Embryonic facial prominence (tissue), 1 donor: ENCODE data around the gene TLR9.

Experiments
- DNase-seq: peaks from one replicate; pipeline ENCODE4 v3.0.0-alpha.2; 2016; ENCODE audit errors: extremely low spot score

The TLR9 gene

GRCh38 chr3:52217409-52217805 is 8.0 kb downstream of the TLR9 start:
- DNase-seq: no peak

DNA sequence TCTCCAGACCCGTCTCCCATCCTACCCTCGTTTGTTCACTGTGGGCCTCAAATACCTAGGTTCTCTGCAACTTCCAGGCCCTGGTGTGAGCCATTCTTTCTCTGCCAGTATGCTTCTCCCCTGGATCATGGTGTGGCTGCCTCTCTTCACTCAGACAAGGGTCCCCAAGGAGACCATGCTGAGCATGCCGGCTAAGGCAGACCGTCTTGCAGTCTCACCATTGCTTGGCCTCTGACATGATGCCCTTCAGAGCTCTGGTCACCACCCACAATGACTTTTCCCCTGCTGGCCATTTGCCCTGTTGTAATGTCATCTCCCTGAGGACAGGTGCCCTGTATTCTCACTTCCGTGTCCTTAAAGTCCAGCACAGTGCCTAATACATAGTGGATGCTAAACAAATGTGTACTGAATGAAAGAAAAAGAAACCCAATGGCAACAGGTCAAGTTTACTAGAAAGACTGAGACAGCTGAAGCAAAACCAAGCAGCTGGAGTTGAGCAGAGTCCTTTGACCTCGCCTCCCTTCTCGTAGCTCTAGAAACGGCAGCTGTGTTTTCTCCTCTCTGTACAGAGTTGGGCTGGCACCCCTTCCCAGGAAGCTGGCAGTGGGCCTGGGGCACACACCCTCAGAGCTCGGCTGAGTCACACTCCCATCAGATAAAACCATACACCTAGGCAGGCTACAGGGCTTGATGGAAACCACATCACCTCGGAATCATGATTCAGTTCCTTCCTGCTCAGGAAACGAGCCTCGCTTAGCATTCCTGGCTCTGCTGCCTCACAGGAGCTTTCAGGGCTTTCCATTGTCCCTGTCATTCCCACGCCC is 8.6 kb downstream of the TLR9 start:
- no peak for DNase-seq

- DNase-seq: no peak
Measured at GRCh38 chr3:52215351-52215750, 10.1 kb downstream of the TLR9 start.

DNA sequence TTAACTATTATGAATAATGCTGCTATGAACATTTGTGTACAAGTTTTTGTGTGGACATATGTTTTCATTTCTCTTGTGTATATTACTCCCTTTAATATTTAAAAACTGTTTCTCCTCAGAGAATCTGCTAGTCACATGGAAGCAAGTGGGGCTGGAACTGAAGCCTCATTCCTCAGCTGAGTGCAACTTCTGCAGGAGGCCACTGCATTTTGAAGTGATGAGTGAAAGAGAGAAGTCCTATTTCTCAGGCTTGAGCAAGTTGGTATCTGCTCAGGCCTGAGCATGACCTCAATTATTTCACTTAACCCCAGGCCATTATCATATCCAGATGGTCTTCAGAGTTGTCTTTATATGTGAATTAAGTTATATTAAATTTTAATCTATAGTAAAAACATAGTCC is 11.5 kb downstream of the TLR9 start:
- no peak for DNase-seq

- no peak for DNase-seq
Measured at GRCh38 chr3:52213005-52213404, 12.4 kb downstream of the TLR9 start.

- no peak for DNase-seq
Measured at GRCh38 chr3:52211268-52211891, 14.1 kb downstream of the TLR9 start.

- DNase-seq: no peak
Measured at GRCh38 chr3:52210550-52211046, 14.8 kb downstream of the TLR9 start.

GRCh38 chr3:52210037-52210436 is 15.4 kb downstream of the TLR9 start:
- DNase-seq: no peak

GRCh38 chr3:52208556-52208955 is 16.9 kb downstream of the TLR9 start:
- no peak for DNase-seq

DNA sequence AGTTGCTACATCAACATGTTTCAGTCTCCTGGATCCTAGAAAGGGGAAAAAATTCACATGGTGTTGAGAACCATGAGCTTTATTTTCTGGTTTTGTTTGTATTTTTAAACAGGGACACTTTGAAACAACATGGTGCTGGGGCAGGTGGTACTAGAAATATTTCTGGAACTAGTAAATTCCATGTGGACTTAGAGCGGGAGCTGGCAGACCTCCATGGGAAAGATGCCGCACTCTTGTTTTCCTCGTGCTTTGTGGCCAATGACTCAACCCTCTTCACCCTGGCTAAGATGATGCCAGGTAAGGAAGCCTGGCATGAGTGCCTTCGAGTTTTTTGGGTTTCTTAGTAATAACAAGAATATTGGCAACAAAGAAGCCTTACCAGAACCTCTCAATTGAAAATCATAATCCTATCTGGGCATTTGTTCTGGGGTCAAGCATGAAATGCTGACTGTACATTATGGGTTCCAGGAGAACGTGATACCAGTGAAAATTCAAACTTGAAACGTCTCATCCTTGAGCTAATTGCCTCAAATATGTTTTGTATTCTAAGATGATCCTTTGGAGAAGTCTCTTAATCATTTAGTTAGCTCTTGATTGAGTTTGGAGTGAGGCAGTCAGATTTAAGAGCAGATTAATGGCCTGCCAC is 19.6 kb downstream of the TLR9 start:
- no peak for DNase-seq

GRCh38 chr3:52204337-52205073 is 20.9 kb downstream of the TLR9 start:
- DNase-seq: no peak

- DNase-seq: no peak
Measured at GRCh38 chr3:52203701-52204100, 21.7 kb downstream of the TLR9 start.

DNA sequence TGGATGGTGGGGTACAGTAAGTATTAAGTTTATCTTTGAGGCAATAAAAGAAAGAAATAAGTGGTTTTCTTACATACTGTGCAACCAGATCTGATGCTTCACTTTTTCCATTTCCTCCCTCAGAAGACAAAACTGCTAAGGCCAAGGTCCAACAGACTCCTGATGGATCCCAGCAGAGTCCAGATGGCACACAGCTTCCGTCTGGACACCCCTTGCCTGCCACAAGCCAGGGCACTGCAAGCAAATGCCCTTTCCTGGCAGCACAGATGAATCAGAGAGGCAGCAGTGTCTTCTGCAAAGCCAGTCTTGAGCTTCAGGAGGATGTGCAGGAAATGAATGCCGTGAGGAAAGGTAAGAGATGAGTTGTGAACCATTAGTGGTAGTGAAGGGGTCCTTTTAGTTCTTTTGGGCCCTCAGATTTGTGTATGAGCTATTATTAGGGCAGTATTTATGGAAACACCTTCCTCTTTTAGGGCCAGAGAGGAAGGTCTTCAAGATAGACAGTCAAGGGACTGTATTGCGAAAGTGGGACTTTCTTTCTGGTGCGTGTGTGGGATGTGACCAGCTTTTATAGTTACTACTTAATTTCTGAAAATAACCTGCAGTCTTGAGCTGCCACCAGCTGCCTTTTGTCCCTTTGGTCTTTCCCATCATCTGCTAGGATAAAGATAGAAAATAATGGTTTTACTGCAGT is 22.9 kb downstream of the TLR9 start:
- no peak for DNase-seq

DNA sequence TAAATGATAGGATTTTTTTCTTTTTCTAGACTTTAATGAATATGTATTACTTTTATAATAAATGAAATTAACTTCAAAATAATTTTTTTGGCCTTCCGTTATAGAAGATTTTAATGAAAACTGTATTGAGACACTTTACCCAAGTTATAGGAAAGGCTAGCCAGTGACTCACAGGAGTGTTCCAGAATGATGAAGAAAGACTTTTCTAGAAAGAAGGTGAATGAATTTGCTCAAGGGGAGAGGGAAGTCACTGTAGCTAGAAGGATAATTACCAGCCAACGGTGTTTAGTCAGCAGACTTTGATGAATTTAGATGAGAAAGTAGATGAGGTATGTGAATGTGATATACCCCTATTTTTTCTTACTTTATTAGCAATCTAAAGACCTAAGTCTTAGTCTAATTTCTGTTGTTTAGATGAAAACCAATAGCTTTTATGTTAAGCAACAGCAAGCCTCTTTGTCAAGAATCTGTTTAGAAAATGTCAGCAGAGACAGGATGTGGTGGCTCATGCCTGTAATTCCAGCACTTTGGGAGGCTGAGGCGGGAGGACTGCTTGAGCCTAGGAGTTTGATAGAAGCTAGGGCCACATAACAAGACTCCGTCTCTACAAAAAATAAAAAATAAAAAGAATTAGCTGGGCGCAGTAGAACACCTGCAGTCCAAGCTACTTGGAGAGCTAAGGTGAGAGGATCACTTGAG is 24.3 kb downstream of the TLR9 start:
- no peak for DNase-seq

DNA sequence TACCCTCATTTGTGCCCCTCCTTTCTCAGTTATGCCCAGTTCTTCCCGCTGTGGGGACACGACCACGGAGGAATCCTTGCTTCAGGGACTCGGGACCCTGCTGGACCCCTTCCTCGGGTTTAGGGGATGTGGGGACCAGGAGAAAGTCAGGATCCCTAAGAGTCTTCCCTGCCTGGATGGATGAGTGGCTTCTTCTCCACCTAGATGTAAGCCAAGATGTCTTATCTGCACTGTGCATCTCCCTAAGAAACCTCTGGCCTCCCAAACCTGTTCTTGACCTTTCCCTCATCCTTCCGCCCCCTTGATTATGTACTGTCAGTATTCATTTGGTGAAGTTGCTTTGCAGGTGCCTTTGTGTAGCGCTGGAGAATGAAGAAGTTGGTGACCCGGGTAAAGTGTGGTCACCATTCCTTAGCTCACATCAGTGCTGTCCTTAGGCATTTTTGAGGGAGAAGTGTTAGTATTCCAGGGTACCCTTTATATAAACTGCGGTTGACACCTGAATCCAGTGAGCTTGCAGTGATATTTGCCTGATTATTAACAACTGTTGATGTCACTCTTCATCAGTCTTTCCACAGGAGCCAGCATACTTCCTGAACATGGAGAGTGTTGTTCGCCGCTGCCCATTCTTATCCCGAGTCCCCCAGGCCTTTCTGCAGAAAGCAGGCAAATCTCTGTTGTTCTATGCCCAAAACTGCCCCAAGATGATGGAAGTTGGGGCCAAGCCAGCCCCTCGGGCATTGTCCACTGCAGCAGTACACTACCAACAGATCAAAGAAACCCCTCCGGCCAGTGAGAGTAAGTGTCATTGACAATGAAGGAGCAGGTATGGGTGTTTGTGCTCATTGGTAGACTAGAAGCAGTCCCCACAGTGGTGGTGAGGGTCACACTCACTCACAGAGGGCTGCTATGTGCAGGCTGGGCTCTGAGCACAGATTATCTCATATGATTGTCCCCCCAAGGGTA is 26.5 kb downstream of the TLR9 start:
- DNase-seq: no peak

DNA sequence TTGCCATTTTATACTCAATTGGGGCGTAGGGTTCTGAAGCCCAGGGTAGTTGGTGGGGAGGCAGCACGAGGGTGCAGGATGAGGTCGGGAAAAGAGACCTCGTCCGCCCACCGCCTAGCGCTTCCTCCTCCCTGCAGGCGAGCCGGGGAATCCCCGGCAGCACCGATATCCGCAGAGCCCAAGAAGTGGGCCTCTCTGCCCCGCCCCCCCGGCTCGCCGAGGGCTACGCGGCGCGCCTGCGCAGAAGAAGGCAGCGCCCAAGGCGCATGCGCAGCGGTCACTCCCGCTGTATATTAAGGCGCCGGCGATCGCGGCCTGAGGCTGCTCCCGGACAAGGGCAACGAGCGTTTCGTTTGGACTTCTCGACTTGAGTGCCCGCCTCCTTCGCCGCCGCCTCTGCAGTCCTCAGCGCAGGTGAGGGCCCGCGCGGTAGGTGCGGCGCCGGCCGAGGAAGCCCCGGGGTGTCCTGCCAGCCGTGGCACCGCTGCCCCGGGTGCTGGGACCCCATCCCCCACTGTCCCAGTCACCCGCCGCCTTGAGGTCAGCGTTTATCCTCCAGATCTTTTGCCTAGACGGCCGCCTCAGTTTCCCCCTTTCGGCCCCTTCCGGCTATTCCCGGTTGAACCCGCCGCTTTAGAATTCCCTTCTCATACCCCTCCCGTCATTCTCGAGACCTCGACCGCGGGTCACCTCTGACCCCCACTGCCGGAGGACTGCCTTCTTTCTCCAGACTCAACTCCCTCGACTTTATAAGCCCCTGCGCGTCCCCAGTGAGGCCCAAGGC is 27.4 kb downstream of the TLR9 start, which contains the start of gene ALAS1:
Gene ALAS1, plus strand, starts transcription at position 319 of the 784 bp plus-strand sequence. CDS start 1,082 bp downstream, outside the sequence.
- DNase-seq: peak; percentile 77

GRCh38 chr3:52197499-52197841 is 28.0 kb downstream of the TLR9 start:
- DNase-seq: no peak

DNA sequence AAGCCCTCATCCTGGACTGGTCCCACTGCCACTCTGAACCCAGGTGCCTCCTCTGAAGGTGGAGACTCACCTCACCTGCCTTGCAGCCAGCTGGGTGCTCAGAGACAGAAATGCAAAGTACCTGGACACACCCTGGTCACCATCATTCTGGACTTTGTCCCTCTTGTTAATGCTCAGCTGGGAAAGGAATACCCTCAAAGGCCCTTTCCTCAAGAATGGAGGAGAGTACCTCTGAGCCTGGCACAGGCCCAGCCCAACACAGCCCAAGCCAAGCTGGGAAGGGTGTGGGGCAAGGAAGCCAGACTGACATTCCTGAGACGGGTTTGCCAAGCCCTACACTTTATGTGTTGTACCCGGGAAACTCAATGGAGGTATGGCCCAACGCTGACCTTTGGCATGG is 28.5 kb downstream of the TLR9 start:
- no peak for DNase-seq

DNA sequence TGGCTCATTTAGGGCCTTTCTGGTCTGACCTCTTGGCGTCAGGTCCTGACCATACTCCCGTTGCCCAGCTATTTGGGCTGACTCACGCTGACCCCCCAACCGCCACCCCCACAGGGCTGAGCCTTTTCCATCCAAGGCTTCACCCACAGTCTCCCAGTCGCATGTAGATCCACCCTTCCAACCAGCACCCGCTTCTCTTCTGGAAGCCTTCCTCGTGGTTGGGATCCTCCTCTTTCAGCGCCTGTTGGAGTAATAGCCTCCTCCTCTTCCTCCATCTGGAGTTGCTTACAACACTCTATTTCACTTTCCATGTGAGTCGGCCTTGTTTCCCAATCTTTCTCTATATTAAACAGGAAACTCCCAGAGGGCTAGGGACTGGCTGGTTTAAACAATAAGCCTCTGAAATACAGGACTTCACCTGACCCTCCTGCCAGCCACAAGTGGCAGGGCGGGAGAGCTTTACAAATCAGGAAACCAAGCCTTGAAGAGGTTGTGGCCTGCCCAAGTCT is 29.6 kb downstream of the TLR9 start:
- no peak for DNase-seq
